ENCODE data around the gene C11orf65.

GRCh38 chr11:108364159-108364558 is 103.2 kb downstream of the C11orf65 start:
- no peak for TF ChIP-seq CTCF (IDR thresholded peaks at IDR 0.05; ENCODE audit: borderline replicate concordance, extremely low read depth, low read length, poor library complexity, severe bottlenecking)
- no peak for TF ChIP-seq EZH2 (IDR thresholded peaks at IDR 0.05; ENCODE audit: borderline replicate concordance, low read depth, low read length, severe bottlenecking)

All from DND-41 (cell line).